HTR-8/SVneo (cell line): ENCODE results near the gene KIFBP.
"Not testable (repeated sequence)": the region's sequence is repeated elsewhere in the genome, so short reads cannot be mapped to it uniquely, and the experiment has no call there.

Experiments
- DNase-seq: peaks from one replicate; pipeline ENCODE4 v3.0.0; 2011; ENCODE audit warnings: low spot score, mixed read lengths; ENCODE audit not compliant: insufficient read length
- FAIRE-seq: peaks from 2 replicates; lab custom pipeline; 2011; peaks lifted over from hg19 to GRCh38; lab: Jason Lieb, UNC

The KIFBP gene

GRCh38 chr10:68997211-68997610 lies 8.6 kb downstream of the KIFBP start:
- DNase-seq: no peak
- no peak for FAIRE-seq

GRCh38 chr10:69004821-69005220 lies 16.2 kb downstream of the KIFBP start:
- DNase-seq: peak; percentile 41
- FAIRE-seq: no peak

GRCh38 chr10:69005704-69006485 lies 17.3 kb downstream of the KIFBP start:
- DNase-seq: no peak
- FAIRE-seq: no peak

- FAIRE-seq: no peak
- no peak for DNase-seq
These were observed 18.7 kb downstream of the KIFBP start for GRCh38 chr10:69007260-69007659.

- no peak for DNase-seq
- no peak for FAIRE-seq
These were observed 20.8 kb downstream of the KIFBP start for GRCh38 chr10:69009360-69009759.

GRCh38 chr10:69010151-69010640 lies 21.6 kb downstream of the KIFBP start:
- DNase-seq (no peak), FAIRE-seq (no peak)

GRCh38 chr10:69012778-69013177 lies 24.2 kb downstream of the KIFBP start:
- not testable (repeated sequence) for FAIRE-seq, DNase-seq

- FAIRE-seq (no peak), DNase-seq (no peak)
These were observed 25.6 kb downstream of the KIFBP start for GRCh38 chr10:69014171-69014570.

GRCh38 chr10:69018613-69019012 lies 30.0 kb downstream of the KIFBP start:
- no peak for DNase-seq
- no peak for FAIRE-seq

GRCh38 chr10:69022611-69023010 lies 34.0 kb downstream of the KIFBP start:
- FAIRE-seq (no peak), DNase-seq (no peak)

GRCh38 chr10:69025370-69025896 lies 36.8 kb downstream of the KIFBP start:
- FAIRE-seq: no peak
- DNase-seq: no peak

GRCh38 chr10:69033256-69033655 lies 44.7 kb downstream of the KIFBP start:
- DNase-seq (no peak), FAIRE-seq (no peak)

GRCh38 chr10:69037489-69037888 lies 48.9 kb downstream of the KIFBP start:
- FAIRE-seq: no peak
- DNase-seq: no peak

- not testable (repeated sequence) for DNase-seq, FAIRE-seq
These were observed 52.3 kb downstream of the KIFBP start for GRCh38 chr10:69040904-69041303.

GRCh38 chr10:69042417-69042816 lies 53.8 kb downstream of the KIFBP start:
- no peak for DNase-seq
- FAIRE-seq: no peak

GRCh38 chr10:69042838-69043237 lies 54.2 kb downstream of the KIFBP start:
- DNase-seq (no peak), FAIRE-seq (no peak)

- DNase-seq (no peak), FAIRE-seq (no peak)
These were observed 55.4 kb downstream of the KIFBP start for GRCh38 chr10:69043931-69044531.

GRCh38 chr10:69044546-69044945 lies 55.9 kb downstream of the KIFBP start:
- no peak for DNase-seq

GRCh38 chr10:69045441-69046300 lies 57.1 kb downstream of the KIFBP start:
- DNase-seq: no peak
- no peak for FAIRE-seq

More at GRCh38 chr10:69044546-69044945, 55.9 kb downstream of the KIFBP start:
- no peak for FAIRE-seq

- DNase-seq: no peak
- no peak for FAIRE-seq
These were observed 58.7 kb downstream of the KIFBP start for GRCh38 chr10:69047111-69047832.
